Measurements from ENCODE around the gene DUSP22. TPM values are rescaled to one million over a fixed set of nuclear protein-coding genes. Genes with fewer than 3 reads are reported as not detected.

The DUSP22 gene
- total RNA-seq, 1 donor from 2014 or later, result 23.7 TPM

DNA sequence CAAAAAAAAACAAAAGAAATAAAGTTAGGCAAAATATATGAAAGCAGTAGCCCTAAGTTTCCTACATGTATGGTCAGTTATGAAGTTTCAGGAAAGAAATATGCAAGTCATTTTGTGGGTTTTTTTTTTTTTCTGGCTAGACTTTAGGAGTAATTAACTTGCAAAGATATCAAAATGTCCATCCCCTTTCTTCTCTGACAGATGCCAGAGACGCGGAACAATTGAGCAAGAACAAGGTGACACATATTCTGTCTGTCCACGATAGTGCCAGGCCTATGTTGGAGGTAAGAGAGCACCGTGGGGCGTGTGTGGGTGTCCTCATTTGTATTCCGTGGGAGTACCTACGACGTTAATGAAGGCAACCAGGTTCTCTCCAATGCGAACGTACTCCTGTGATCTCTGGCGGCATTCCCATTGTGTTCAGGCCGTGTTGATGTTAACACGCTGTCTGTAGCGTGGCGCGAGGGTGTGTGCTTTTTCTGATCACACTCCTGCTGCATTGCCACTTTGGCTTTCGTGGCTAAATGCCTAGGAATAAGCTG is 19.5 kb downstream of the DUSP22 start:
- DNase-seq, result no peak

GRCh38 chr6:313087-313486 is 20.8 kb downstream of the DUSP22 start:
- no peak for DNase-seq

DNA sequence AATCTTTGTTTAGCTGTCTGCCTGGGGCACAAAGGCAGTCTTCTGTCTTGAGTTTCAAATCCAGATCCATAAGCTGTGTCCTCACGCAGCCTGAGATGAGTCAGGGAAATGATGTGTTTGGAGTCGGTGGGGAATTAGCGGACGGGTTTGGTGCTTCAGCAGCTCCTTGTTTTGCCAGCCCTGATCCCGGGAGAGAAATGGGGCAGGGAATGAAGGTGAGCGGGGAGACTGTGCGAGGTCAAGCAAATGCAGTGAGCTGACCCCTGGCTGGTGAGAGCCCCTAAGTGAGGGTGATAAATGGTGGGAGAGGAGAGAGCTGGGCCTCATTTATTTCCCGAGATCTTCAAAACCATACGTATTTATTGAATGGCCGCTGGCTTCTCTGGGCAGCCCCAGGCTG is 21.6 kb downstream of the DUSP22 start:
- no peak for DNase-seq

GRCh38 chr6:314377-314776 is 22.1 kb downstream of the DUSP22 start:
- no peak for DNase-seq

- DNase-seq, result no peak
Measured at GRCh38 chr6:315226-315625, 22.9 kb downstream of the DUSP22 start.

- DNase-seq, result no peak
Measured at GRCh38 chr6:315921-316752, 23.9 kb downstream of the DUSP22 start.

- DNase-seq, result no peak
Measured at GRCh38 chr6:316753-317038, 24.4 kb downstream of the DUSP22 start.

GRCh38 chr6:317060-317447 is 24.8 kb downstream of the DUSP22 start:
- DNase-seq, result no peak

- DNase-seq, result no peak
Measured at GRCh38 chr6:317448-318144, 25.3 kb downstream of the DUSP22 start.

GRCh38 chr6:318243-318890 is 26.1 kb downstream of the DUSP22 start:
- no peak for DNase-seq

DNA sequence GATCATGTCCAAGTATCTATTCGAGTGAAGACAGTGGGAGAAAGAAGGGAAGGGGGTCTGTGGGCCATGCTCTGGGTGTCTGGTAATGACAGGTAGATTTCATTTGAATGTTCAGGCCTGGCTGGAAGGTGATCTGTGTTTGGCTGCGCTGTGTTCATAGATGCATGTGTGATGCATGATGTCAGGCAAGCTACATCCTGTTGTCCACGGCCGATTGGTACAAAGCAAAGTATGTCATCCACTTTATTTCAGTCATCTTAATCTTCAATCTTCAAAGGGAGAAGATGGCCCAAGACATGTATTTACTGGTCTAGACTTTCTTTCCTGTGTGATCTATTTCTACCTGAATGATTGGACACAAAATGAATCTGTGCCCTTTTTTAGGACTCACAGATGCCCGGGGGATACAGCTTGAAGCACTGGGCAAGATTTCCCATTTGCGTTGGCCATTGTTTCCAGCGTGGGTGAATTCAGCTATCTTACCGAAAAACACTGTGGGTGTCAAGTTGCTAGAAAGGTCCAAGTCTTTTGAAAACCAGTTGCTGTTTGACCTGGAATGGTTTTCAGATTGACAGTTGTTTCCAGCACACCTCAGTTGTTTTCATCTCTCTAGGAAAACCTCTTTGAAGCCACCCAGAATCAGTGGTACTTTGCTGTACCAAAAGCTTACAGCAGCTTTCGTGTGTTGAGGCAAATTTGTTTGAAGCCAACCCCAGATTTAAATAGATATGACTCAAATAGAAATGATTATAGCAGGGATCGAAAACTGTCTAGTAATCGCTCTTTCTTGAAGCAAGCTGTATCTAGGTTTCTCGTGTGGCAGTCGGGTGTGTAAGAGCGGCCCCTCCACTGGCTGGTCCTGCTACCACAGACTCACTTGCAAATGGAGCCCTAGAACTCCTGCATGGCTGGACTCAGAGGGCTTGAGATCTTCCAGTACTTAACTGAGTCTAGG is 27.2 kb downstream of the DUSP22 start:
- no peak for DNase-seq

DNA sequence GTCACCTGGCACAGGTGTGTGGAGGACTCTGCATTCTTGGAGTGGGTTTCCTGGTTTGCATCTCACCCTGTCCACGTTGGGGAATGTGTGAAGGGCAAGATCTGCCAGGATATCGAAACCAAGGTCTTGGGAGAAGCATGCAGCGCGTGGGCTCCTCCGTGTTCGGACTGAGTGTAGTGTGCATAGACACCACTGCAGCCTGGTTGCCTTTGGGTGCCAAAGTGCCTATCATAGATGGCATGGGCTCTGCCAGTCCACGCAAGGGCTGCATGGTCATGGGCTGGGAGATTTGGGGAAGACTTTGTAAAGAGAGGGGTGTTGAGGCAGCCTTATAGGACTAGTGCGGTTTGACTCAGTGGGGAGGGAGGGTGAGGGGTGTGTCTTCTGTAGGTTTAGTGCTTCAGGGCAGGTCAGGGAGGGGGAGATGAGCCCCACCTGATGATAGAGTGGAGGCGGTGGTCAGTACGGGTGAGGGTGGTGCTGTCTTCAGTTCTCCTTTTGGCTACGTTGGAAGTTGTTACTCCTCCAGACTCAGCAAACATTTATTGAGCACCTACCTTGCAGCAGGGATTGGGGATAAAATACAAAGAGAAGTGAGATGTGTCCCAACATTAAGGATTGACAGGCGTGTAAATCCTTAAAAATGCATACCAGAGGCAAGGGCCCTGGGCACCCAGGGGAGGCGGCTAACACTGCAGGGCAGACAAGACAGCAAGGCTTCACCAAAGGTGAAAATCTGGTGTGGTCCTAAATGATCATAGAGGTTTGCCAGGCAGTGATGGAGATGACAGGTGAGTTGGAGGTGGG is 28.3 kb downstream of the DUSP22 start:
- DNase-seq, result no peak

DNA sequence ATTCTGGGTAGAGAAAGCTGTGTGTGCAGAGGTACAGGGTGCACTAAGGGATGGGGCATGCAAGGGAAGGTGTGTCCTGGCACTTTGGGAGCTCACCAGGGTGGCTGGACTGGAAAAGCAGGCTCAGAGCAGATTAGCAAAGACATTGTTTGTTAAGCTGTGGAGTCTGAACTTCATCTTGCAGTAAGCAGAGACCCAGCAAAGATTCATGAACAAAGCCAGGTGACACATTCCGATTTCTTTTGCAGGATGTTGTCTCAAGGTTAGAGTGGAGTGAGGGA is 28.8 kb downstream of the DUSP22 start:
- no peak for DNase-seq

DNA sequence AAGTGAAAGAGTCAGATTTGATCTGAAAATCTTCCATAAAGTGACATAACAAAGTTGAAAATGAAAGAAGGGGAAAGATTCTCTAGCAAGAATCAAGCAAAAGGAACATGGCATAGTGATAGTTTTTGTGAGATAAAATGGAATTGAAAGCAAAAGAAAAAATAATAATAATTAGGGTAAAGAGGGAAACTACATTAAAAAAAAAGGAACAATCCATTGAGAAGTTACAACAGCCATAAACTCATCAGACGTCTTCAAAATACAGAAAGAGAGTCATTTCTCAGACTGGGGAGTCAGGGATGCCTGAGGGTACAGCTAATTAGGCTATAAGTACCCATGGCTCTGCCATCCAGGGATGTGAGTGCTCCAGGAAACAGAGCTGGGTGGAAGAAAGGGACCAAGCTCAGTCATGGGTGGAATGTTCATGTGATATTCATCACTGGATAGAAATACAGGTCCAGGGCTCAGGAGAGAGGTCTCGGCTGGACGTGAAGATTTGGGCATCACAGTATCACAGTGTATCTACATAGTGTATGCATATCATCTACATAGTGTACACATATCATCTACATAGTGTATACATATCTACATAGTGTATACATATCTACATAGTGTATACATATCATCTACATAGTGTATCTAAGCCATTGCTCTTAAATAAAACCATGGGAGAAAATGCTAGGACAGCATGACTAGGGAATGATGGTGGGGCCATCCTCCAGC is 29.4 kb downstream of the DUSP22 start:
- DNase-seq, result no peak

- DNase-seq, result no peak
Measured at GRCh38 chr6:322259-322930, 30.1 kb downstream of the DUSP22 start.

GRCh38 chr6:322940-323729 is 30.8 kb downstream of the DUSP22 start:
- DNase-seq, result no peak

DNA sequence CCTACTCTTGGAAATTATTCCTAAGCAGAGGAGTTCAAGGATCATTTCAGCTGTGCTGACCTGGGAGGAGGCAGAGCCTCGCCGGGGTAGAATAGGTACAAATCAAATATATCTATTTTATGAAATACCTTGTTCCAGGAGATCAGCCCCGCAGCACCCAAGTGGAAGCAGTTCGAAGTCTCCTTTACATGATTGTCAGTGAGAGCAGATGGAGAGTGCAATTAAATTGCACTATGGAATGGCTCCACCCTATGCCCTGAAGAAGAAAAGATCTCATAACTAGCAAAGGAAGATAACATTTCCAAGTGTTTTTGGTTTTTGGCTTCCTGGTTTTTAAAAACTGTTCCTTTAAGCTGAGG is 31.4 kb downstream of the DUSP22 start:
- DNase-seq, result no peak

- no peak for DNase-seq
Measured at GRCh38 chr6:324116-324728, 31.9 kb downstream of the DUSP22 start.

DNA sequence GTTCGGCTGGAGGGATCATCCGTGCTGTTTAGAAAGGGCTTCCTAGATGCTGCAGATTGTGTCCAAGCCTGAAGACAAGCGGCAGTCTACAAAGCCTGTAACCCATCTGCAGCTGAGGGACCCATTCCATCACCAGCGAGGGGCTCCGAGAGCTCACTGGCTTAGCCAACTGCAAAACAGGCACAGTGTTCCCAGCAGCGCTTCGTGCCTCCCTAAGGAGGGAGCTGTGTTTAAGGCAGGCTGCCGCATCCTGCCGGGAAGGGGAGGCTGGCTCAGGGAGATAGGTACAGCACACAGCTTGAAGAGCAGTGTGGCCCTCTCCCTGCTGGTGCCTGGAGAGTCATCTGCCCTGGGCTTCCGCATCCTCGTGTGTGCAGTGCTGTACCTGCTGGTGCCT is 32.4 kb downstream of the DUSP22 start:
- no peak for DNase-seq
